Thyroid gland (tissue), 4 donors: Measurements from ENCODE around the gene EXOC4. TPM values are rescaled to one million over a fixed set of nuclear protein-coding genes. Genes with fewer than 3 reads are reported as not detected.

Experiments
- DNase-seq, 2 donors: peaks; one replicate each; pipeline ENCODE4 v3.0.0-alpha.2; 2019
- H3K27ac ChIP-seq, 3 donors: fragments of 200-600 bp; sonication (generic); 1 replicate in 2 of 3; 2 replicates in 1 of 3; pipeline ENCODE4 v1.5.1; 2016 to 2019; ENCODE audit warnings: mild to moderate bottlenecking in 1 of 3, moderate library complexity in 1 of 3
- H3K27me3 ChIP-seq: fragments of 200-600 bp; sonication (generic); one replicate; pipeline ENCODE4 v1.5.1; 2019
- H3K36me3 ChIP-seq, 2 donors: fragments of 200-600 bp; sonication (generic); one replicate each; pipeline ENCODE4 v1.5.1; 2016 to 2019
- H3K4me1 ChIP-seq, 2 donors: fragments of 200-600 bp; sonication (generic); one replicate each; pipeline ENCODE4 v1.5.1; 2017 to 2019
- H3K4me3 ChIP-seq, 3 donors: fragments of 200-600 bp; sonication (generic); replicated peaks in 1 of 3; 1 replicate in 2 of 3; 2 replicates in 1 of 3; pipeline ENCODE4 v1.5.1; 2016; ENCODE audit warnings: mild to moderate bottlenecking in 1 of 3
- H3K9me3 ChIP-seq: fragments of 200-600 bp; sonication (generic); one replicate; pipeline ENCODE4 v1.5.1; 2017
- CTCF ChIP-seq, 6 experiments: fragments of 200-600 bp in 3 of 6; fragments of 450-650 bp in 3 of 6; sonication (generic) in 3 of 6; IDR thresholded peaks; one replicate each; pipeline ENCODE4 v1.5.1; 2016 to 2019; ENCODE audit warnings: antibody characterized with exemption in 6 of 6, mild to moderate bottlenecking in 2 of 6, inconsistent platforms in 1 of 6, moderate library complexity in 1 of 6
- POLR2A ChIP-seq, 2 donors: fragments of 450-650 bp; IDR thresholded peaks; one replicate each; pipeline ENCODE4 v1.6.1; 2017; ENCODE audit warnings: antibody characterized with exemption in 2 of 2, mild to moderate bottlenecking in 2 of 2, moderate library complexity in 1 of 2
- WGBS, 2 donors: methylation state at CpG; one replicate each; pipeline ENCODE4 v1.1.5; 2017; 5-methylcytosine and 5-hydroxymethylcytosine counted together
- intact Hi-C: fragments of 100-400 bp; cut with DNase I; formaldehyde crosslinking; loops from one replicate; pipeline ENCODE4 v1.15.1; 2023
- total RNA-seq, 4 donors: library from RNA; depleted of rRNA; stranded (reverse); fragments of >200 nt; gene quantifications; one replicate each; pipeline ENCODE4 v1.2.3, GENCODE V29; 2016

The EXOC4 gene
- total RNA-seq, 4 donors from 2014 or later, result 74.0 to 116 (median 107) TPM

GRCh38 chr7:133839121-133839520, 586.2 kb downstream of the EXOC4 start:
- DNase-seq, result no peak
- Histone ChIP-seq H3K4me3 (no peak overlapping the region), H3K36me3 (no peaks in the 10 kb centered on the region), H3K4me1 (no peaks in the 10 kb centered on the region), H3K27me3 (no peaks in the 10 kb centered on the region), H3K27ac (no peak overlapping the region), H3K9me3 (no peaks in the 10 kb centered on the region)
- intact Hi-C loops, result no loop called here
- no peak for TF ChIP-seq CTCF (IDR thresholded peaks at IDR 0.05)
- no peak for TF ChIP-seq POLR2A (IDR thresholded peaks at IDR 0.05)
- WGBS, 2 donors, result 88 to 98% methylated on average over 3 of the region's 3 CpGs

- intact Hi-C loops, result no loop called here
- no peak overlapping the region for H3K4me3 ChIP-seq
- WGBS, 2 donors, result 81 to 82% methylated on average over 2 of the region's 2 CpGs
- no peak for DNase-seq
- no peaks in the 10 kb centered on the region for H3K9me3 ChIP-seq
- no peaks in the 10 kb centered on the region for H3K4me1 ChIP-seq
- H3K36me3 ChIP-seq, result no peaks in the 10 kb centered on the region
- no peak overlapping the region for H3K27ac ChIP-seq
- TF ChIP-seq CTCF (IDR thresholded peaks at IDR 0.05) (no peak), POLR2A (IDR thresholded peaks at IDR 0.05) (no peak)
- no peaks in the 10 kb centered on the region for H3K27me3 ChIP-seq
These were observed 590.5 kb downstream of the EXOC4 start for GRCh38 chr7:133843341-133843740.

- H3K4me3 ChIP-seq, result no peak overlapping the region
- TF ChIP-seq POLR2A (IDR thresholded peaks at IDR 0.05), result no peak
- no peak for TF ChIP-seq CTCF (IDR thresholded peaks at IDR 0.05)
These were observed 592.1 kb downstream of the EXOC4 start for GRCh38 chr7:133845005-133845404.

GRCh38 chr7:133846203-133846945, 593.5 kb downstream of the EXOC4 start:
- intact Hi-C loops, result no loop called here

More at GRCh38 chr7:133845005-133845404, 592.1 kb downstream of the EXOC4 start:
- no peak overlapping the region for H3K27ac ChIP-seq
- no peak for DNase-seq
- H3K9me3 ChIP-seq, result no peaks in the 10 kb centered on the region
- intact Hi-C loops, result no loop called here
- H3K27me3 ChIP-seq, result no peaks in the 10 kb centered on the region
- H3K4me1 ChIP-seq, result no peaks in the 10 kb centered on the region
- no peaks in the 10 kb centered on the region for H3K36me3 ChIP-seq

More at GRCh38 chr7:133846203-133846945, 593.5 kb downstream of the EXOC4 start:
- DNase-seq, result no peak
- 97% methylated on average over 8 of the region's 8 CpGs for WGBS, 2 donors
- Histone ChIP-seq H3K36me3 (no peaks in the 10 kb centered on the region), H3K4me3 (no peak overlapping the region), H3K27ac (no peak overlapping the region), H3K27me3 (no peaks in the 10 kb centered on the region), H3K9me3 (no peaks in the 10 kb centered on the region), H3K4me1 (peaks cover 0 to 5% of the 10 kb centered on the region in 2 donors)
- TF ChIP-seq CTCF (IDR thresholded peaks at IDR 0.05) (no peak), POLR2A (IDR thresholded peaks at IDR 0.05) (no peak)
